OCI-LY1 (cell line): ENCODE measurements around the gene ATP6V0A1.
A peak's percentile ranks its signal among the peaks of the same experiment; 100 is the strongest.
"Not testable (repeated sequence)": the region's sequence is repeated elsewhere in the genome, so short reads cannot be mapped to it uniquely, and the experiment has no call there.

ENCODE experiments used
- H2AFZ ChIP-seq: fragments of 200-600 bp; sonication (generic), shearing (Covaris generic); 2 replicates; pipeline ENCODE4 v1.6.0; 2014; ENCODE audit warnings: antibody characterized with exemption, mild to moderate bottlenecking, low read length
- H3F3A ChIP-seq: fragments of 200-600 bp; sonication (generic), shearing (Covaris generic); 2 replicates; pipeline ENCODE4 v1.6.0; 2014; ENCODE audit warnings: mild to moderate bottlenecking, antibody characterized with exemption, low read length, moderate library complexity; ENCODE audit not compliant: insufficient read depth
- H3K27ac ChIP-seq: fragments of 200-600 bp; sonication (generic); 2 replicates; pipeline ENCODE4 v1.5.1; 2014; ENCODE audit warnings: low read length, mixed run types, mild to moderate bottlenecking, low read depth; ENCODE audit not compliant: poor library complexity, severe bottlenecking
- H3K27me3 ChIP-seq: fragments of 200-600 bp; sonication (generic); 2 replicates; pipeline ENCODE4 v1.6.0; 2014; ENCODE audit warnings: antibody characterized with exemption, mild to moderate bottlenecking, low read length, moderate library complexity; ENCODE audit not compliant: insufficient read depth
- H3K36me3 ChIP-seq: fragments of 200-600 bp; sonication (generic); 2 replicates; pipeline ENCODE4 v1.6.1; 2014; ENCODE audit warnings: mild to moderate bottlenecking, antibody characterized with exemption, low read length, moderate library complexity, mixed read lengths; ENCODE audit not compliant: insufficient read depth
- H3K4me1 ChIP-seq: fragments of 200-600 bp; sonication (generic); 2 replicates; pipeline ENCODE4 v1.5.1; 2014; ENCODE audit warnings: mild to moderate bottlenecking, low read length, moderate library complexity; ENCODE audit not compliant: insufficient read depth, severe bottlenecking
- H3K4me2 ChIP-seq: fragments of 200-600 bp; sonication (generic), shearing (Covaris generic); 2 replicates; pipeline ENCODE4 v1.6.1; 2014; ENCODE audit warnings: low read length
- H3K4me3 ChIP-seq: fragments of 200-600 bp; sonication (generic); 2 replicates; pipeline ENCODE4 v1.5.1; 2014; ENCODE audit warnings: low read length, low read depth, mild to moderate bottlenecking, mixed read lengths; ENCODE audit not compliant: poor library complexity, severe bottlenecking
- H3K79me2 ChIP-seq: fragments of 200-600 bp; shearing (Covaris generic); 2 replicates; pipeline ENCODE4 v1.6.1; 2016; ENCODE audit warnings: mixed run types, low read length, mixed read lengths; ENCODE audit not compliant: insufficient read depth
- H3K9ac ChIP-seq: fragments of 200-600 bp; sonication (generic), shearing (Covaris generic); 2 replicates; pipeline ENCODE4 v1.6.1; 2014; ENCODE audit warnings: mild to moderate bottlenecking, low read length, mixed read lengths
- H3K9me2 ChIP-seq: fragments of 200-600 bp; sonication (generic), shearing (Covaris generic); 2 replicates; pipeline ENCODE4 v1.6.1; 2014; ENCODE audit warnings: low read depth, mild to moderate bottlenecking, low read length, mixed read lengths
- H3K9me3 ChIP-seq: fragments of 200-600 bp; shearing (Covaris generic); 2 replicates; pipeline ENCODE4 v1.6.1; 2014; ENCODE audit warnings: low read length, mixed read lengths
- H4K20me1 ChIP-seq: fragments of 200-600 bp; sonication (generic), shearing (Covaris generic); 2 replicates; pipeline ENCODE4 v1.6.0; 2016; ENCODE audit warnings: mild to moderate bottlenecking, low read length; ENCODE audit not compliant: insufficient read depth
- CTCF ChIP-seq: fragments of 200-600 bp; sonication (generic), shearing (Covaris generic); IDR thresholded peaks from 2 replicates; pipeline ENCODE4 v1.5.1; 2017; ENCODE audit warnings: mild to moderate bottlenecking, antibody characterized with exemption, low read length, moderate library complexity, mixed read lengths
- EZH2 ChIP-seq: fragments of 200-600 bp; sonication (generic), shearing (Covaris generic); IDR thresholded peaks from 2 replicates; pipeline ENCODE4 v1.8.0; 2017; ENCODE audit warnings: borderline replicate concordance, mixed run types, mild to moderate bottlenecking, antibody characterized with exemption, low read length, moderate library complexity, mixed read lengths

ATP6V0A1 gene

GRCh38 chr17:42548993-42549755 is 90.5 kb downstream of the ATP6V0A1 start:
- no peak overlapping the region for H3K27ac ChIP-seq
- no peak overlapping the region for H2AFZ ChIP-seq
- H3K27me3 ChIP-seq = no peaks in the 10 kb centered on the region
- H3K4me3 ChIP-seq = peak overlapping the region; percentile 64
- TF ChIP-seq EZH2 (no peak), CTCF (no peak)
- H3K4me1 ChIP-seq = peaks cover 14% of the 10 kb centered on the region
- peak overlapping the region; percentile 56; the same call in 1 of the 2 replicates for H3K9ac ChIP-seq
- H3K9me2 ChIP-seq = no peaks in the 10 kb centered on the region
- peak overlapping the region; percentile 74 for H3K4me2 ChIP-seq
- peaks cover 5% of the 10 kb centered on the region; the same call in 1 of the 2 replicates for H3K36me3 ChIP-seq
- no peaks in the 10 kb centered on the region for H3K9me3 ChIP-seq
- no peaks in the 10 kb centered on the region for H3F3A ChIP-seq
- no peaks in the 10 kb centered on the region for H4K20me1 ChIP-seq
- no peaks in the 10 kb centered on the region for H3K79me2 ChIP-seq

- not testable (repeated sequence) for H3K79me2 ChIP-seq, H3K9me2 ChIP-seq, H3K9me3 ChIP-seq, H3K27me3 ChIP-seq, H4K20me1 ChIP-seq, H3K36me3 ChIP-seq, H2AFZ ChIP-seq, H3F3A ChIP-seq, H3K27ac ChIP-seq, H3K9ac ChIP-seq
- Histone ChIP-seq H3K4me3 (peak within 1 kb of the TSS; percentile 66), H3K4me2 (peak within 1 kb of the TSS; percentile 63; the same call in 1 of the 2 replicates), H3K4me1 (peaks cover 23% of the 10 kb centered on the region)
Observed at GRCh38 chr17:42552736-42553135, 94.1 kb downstream of the ATP6V0A1 start, which contains the start of gene HSD17B1. Gene HSD17B1, plus strand, starts transcription at chr17:42552923. Its CDS starts 11 bp downstream, at chr17:42552934.

- Histone ChIP-seq H3K27ac (no peak overlapping the region), H3F3A (no peaks in the 10 kb centered on the region), H2AFZ (no peak overlapping the region), H3K4me2 (peak overlapping the region; percentile 63; the same call in 1 of the 2 replicates), H3K79me2 (no peaks in the 10 kb centered on the region), H3K9ac (no peak overlapping the region), H3K27me3 (no peaks in the 10 kb centered on the region), H4K20me1 (no peaks in the 10 kb centered on the region), H3K36me3 (0 out of 2 replicates have a peak, but pooled peaks cover 4% of the 10 kb centered on the region), H3K4me3 (peak overlapping the region; percentile 66), H3K9me3 (no peaks in the 10 kb centered on the region), H3K4me1 (peaks cover 19% of the 10 kb centered on the region), H3K9me2 (no peaks in the 10 kb centered on the region)
- TF ChIP-seq CTCF (no peak), EZH2 (no peak)
Observed at GRCh38 chr17:42553161-42553818, 94.6 kb downstream of the ATP6V0A1 start.
